Nucleus accumbens (tissue), 56 donors: ENCODE measurements around the gene PAK3.
A peak's percentile ranks its signal among the peaks of the same experiment; 100 is the strongest.

Experiments
- DNase-seq, 56 donors: peaks; one replicate each; lab custom pipeline; 2025; lab: John Stamatoyannopoulos, UW

The PAK3 gene

DNA sequence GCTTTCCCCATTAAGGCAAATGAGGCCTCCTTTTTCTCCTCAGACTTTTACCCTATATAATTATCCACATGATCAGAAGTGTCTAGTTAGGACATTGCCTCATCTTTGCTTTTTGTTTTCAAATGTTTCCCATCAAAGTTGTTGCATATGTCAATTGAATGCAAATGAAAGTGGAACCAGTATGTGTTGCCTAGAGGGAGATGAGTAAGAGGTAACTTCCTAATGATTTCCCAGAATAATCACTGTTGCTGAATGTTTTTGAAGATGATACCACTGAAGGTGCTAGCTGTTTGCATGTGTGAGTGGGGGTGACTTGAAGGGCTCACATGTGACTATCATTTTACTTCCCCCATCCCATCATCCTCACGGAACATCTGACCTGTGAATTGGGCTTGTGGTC, 33.9 kb downstream of the PAK3 start:
- DNase-seq = no peak

- no peak for DNase-seq
Observed at GRCh38 chrX:111131572-111131971, 35.6 kb downstream of the PAK3 start.

GRCh38 chrX:111133389-111133788, 37.4 kb downstream of the PAK3 start:
- no peak for DNase-seq

GRCh38 chrX:111145878-111146277, 49.9 kb downstream of the PAK3 start:
- DNase-seq = no peak

DNA sequence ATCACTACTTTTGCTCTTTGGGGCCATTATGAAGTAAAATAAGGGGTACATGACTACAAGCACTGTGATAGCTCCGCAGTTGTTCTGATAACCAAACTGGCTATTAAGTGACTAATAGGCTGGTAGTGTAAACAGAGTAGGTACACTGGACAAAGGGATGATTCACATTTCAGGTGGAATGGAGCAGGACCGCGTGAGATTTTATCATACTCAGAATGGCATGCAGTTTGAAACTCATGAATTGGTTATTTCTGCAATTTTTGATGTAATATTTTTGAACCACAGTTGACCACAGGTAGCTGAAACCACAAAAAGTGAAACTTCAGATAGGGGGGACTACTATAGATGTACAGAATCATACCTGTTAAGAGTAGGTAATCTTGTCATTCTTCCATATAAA, 55.8 kb downstream of the PAK3 start:
- DNase-seq = no peak

GRCh38 chrX:111159232-111159631, 63.2 kb downstream of the PAK3 start:
- DNase-seq = no peak

DNA sequence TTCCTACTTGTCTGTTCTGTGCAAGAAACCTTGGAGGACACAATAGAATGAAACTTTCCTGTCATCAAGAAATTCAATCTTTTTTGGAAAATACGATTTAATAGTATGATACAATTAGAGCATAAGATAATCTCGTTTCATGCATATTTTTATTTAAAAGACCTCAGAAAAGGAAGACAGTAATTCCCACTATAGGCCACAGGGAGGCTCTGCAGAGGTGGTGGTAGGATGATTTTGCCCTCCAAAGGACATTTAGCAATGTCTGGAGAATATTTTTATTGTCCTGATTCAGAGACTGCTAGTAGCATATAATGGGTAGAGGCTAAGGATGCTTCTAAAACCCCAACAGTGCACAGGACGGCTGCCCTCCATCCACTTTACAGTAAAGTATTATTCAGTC, 68.7 kb downstream of the PAK3 start:
- DNase-seq = peak in 1 of 56 donors; percentile 0

GRCh38 chrX:111165902-111166301, 69.9 kb downstream of the PAK3 start:
- no peak for DNase-seq

GRCh38 chrX:111167334-111167733, 71.3 kb downstream of the PAK3 start:
- no peak for DNase-seq

DNA sequence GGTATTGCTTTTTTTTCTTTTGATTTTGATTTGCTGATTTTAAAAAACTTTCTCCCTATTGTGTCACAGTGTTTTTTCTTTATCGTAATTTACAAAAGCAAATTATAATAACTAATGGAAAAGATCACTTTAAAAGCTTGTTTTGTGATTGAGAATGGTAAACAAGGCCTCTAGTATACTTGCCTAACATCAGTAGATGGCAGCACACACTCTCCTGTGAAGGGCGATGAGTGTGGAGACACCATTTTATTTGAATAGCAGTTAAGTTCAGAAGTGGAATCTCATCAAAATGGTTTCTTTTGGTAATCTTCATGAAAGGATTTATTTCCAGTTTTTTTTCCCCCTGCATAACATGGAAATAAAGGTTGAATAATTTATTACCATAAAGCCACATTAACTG, 72.3 kb downstream of the PAK3 start:
- peak in 8 of 56 donors; percentile 0 to 2 (median 0) for DNase-seq

DNA sequence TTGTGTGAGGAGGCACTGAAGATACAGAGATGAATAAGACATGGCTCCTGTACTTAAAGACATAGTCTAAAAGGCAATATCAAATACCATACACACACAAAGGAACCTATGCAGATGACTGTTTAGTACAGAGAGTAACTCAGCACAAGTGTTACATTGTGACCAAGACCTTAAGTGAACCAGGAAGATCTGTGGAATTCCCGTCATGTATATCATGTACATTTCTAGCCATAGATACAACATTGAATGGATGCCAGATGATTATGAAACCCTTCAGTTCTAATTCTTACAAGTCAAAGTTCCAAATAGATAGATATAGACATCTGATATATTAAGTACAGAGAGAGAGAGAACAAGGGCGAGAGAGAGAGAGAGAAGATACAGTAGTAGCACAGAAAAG, 73.2 kb downstream of the PAK3 start:
- no peak for DNase-seq

DNA sequence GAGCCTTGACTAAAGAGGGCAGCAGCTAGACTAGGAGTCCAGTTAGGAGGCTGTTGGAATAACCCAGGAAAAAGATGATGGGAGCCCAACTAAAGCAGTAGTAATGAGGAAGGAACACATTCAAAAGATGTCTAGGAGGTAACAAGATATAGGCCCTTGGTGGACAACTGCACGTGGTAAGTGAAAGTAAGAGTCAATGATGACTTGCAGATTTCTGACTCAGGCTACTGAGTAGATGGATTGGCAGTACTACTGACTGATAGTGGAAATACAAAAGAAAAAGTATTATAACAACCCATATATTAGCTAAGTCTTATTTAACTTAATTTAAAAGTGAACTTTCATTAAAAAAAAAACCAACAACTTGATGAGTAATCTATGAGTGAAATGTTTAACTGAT, 74.0 kb downstream of the PAK3 start:
- DNase-seq = no peak

- no peak for DNase-seq
Observed at GRCh38 chrX:111180750-111181240, 84.8 kb downstream of the PAK3 start.

- DNase-seq = no peak
Observed at GRCh38 chrX:111181951-111182350, 86.0 kb downstream of the PAK3 start.

DNA sequence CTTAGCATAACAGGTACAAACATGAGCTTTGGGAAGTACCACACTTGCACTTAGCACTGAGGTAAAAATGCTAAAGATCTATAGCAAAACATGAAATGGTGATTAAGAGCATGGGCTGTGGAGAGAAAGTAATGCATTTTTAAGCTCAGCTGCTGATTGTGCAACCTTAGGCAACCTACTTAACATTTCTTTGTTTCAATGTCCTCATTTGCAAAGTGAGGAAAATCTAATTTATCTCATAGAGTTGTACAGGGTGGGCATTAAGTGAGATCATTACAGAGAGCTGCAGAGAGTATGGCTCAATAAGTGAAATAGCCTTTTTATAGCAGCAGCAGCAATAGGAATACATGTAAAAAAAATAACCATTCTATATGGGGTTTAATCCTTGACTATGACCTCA, 87.0 kb downstream of the PAK3 start:
- DNase-seq = no peak

DNA sequence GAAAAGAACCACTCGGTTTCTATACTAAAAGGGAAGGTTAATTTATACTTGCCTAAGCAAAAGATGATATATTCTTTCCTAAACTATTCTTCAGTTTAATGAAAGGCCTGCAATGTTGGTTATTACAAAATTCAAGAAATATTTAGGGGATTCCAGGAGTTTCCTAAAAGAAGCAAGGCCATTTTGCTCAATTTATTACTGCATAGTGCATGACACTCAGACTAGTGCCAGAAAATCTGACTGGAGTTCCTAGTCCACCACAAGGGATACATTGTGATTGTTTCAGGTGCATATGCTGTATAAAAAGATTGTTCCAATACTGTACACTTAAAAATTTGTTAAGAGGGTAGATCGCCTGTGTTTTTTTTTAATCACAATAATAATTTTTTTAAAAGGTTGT, 95.6 kb downstream of the PAK3 start:
- no peak for DNase-seq

DNA sequence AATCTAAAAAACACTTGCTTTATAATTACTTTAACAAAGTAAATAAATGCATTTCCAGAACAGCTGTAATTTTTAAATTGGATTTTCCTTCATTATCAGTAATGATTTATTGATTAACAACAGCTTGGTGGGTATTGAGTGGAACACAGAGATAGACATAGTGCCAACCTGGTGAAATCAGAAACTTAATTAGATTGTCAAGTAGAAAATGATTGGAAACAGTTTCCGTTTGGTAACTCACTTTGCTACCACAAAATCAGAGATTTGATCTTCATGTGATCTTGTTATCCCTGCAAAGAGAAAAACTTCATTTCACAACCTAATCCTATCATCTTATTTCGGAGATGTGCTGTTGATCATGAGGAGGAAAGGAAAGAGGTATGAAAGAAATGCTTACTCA, 103.5 kb downstream of the PAK3 start:
- DNase-seq = no peak

DNA sequence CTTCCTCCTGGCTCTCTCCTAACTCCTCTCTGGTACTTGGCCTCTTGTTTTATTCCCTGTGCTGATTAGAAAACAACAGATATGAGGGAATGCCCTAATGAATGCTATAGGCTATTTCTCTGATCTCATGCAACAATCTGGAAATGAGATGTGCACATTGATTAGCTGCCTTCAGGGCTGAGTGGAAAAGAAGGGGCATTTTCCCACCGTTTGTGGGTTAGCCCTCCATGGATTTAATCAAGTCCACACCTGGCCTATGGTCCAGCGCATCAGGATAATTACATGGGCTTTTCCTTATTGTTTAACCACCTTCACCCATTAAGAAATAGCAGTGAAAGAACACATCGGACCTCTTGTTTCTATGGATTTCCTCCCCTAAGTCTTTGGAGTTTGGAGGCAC, 104.3 kb downstream of the PAK3 start:
- DNase-seq = no peak

GRCh38 chrX:111207851-111208250, 111.9 kb downstream of the PAK3 start:
- no peak for DNase-seq

DNA sequence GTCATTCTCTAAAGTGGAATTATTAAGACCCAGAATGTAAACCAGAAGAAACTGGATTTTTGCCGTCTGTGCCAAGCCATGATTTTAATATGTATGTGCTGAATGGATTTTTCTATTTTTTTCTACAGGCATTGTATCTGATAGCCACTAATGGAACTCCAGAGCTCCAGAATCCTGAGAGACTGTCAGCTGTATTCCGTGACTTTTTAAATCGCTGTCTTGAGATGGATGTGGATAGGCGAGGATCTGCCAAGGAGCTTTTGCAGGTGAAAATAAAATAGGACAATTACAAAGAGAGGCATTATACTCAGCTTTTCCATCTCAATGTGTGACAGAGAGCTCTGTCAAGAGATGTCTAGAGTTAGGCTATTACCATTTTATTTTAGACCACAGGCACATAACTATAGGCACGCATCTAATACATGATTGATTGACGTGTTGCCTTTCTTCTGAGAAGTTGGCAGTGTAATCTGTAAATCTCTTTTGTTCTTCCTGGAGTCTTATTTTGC, 120.4 kb downstream of the PAK3 start:
- DNase-seq = no peak

DNA sequence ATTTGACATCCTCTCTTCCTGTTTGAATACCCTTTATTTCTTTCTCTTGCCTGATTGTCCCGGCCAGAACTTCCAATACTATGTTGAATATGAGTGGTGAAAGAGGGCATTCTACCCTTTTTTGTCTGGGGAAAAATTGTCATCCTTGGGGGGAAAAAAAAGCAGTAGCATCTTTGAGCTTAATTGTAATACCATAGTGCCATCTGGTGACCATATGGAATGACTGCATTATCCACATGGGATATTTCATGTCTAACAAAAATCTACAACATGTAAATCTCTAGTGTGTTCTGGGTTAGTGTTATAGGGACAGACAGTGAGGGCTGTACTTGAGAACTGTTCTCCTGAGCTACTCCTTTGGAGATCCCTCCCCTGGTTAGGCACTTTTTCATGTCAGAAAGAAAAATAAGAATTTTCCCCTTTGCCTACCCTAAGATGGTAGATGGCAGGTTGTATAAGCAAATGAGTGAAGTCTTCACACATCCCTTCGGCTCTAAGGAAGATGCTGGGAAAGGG, 148.3 kb downstream of the PAK3 start:
- DNase-seq = no peak

DNA sequence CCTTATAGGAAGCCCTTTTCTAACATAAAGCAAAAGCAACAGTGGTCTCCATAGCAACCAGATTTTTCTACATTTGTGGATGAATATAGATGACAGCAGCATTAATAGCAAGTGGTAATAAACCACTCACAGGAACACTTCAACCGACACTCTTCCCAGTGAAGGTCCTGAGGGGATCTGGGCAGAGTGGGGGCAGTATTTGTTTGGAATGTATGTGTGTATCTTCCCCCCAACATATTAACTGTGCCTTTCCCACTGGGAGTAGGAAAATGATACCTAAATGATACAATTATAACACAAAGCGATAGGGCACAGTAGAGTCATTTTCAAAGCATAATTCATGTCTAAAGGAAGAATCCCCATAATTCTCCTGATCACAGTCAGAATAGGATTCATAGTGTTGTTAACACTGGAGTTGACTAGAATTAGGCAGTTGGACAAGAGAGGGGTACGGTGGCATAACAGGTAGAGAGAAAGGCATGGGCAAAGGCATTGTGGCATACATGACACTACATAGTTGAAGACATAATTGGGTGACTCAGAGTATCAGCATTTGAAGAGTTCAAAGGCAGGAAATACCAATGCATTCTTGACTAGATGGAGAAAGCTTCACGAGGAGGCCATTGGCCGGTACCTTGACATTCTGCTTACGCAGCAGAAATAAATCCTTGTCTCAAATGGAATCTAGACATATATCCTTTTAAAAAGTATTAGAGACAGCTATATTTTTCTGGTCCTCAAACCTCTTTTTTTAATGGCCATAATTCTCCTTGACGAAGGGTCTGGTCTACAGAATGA, 159.1 kb downstream of the PAK3 start:
- DNase-seq = no peak
